WTC11 (cell line): Measurements from ENCODE around the gene TBC1D3I. TPM values are rescaled to one million over a fixed set of nuclear protein-coding genes. Genes with fewer than 3 reads are reported as not detected.
"Not testable (repeated sequence)": the region's sequence is repeated elsewhere in the genome, so short reads cannot be mapped to it uniquely, and the experiment has no call there.

Source experiments
- ATAC-seq: fragments of 200-7000 bp; cut with Tn5 transposase; 2 replicates; pipeline ENCODE4 v1.10.0; 2021; ENCODE audit warnings: mild to moderate bottlenecking, moderate library complexity
- CTCF ChIA-PET: fragments of 300-600 bp; sonication (Branson Sonifier 250); formaldehyde crosslinking; loops from one replicate; lab custom pipeline; 2021; ENCODE audit warnings: antibody characterized with exemption; lab: Charles Lee
- POLR2A ChIA-PET: fragments of 350-600 bp; sonication (Branson Sonifier 250); formaldehyde crosslinking; loops from one replicate; lab custom pipeline; 2021; ENCODE audit warnings: antibody characterized with exemption; lab: Charles Lee
- DNase-seq: peaks from one replicate; pipeline ENCODE4 v3.0.0; 2021; ENCODE audit warnings: low spot score
- H3K27ac Mint-ChIP-seq: 2 replicates; pipeline ENCODE4 v1.8.0; 2021; ENCODE audit warnings: mixed read lengths
- H3K27me3 Mint-ChIP-seq: 2 replicates; pipeline ENCODE4 v1.8.0; 2021; ENCODE audit warnings: low read depth, mild to moderate bottlenecking, moderate library complexity, mixed read lengths
- H3K36me3 Mint-ChIP-seq: 2 replicates; pipeline ENCODE4 v1.8.0; 2021; ENCODE audit warnings: mixed read lengths
- H3K4me1 Mint-ChIP-seq: 2 replicates; pipeline ENCODE4 v1.8.0; 2022; ENCODE audit warnings: mixed read lengths
- H3K4me3 Mint-ChIP-seq: 2 replicates; pipeline ENCODE4 v1.8.0; 2021; ENCODE audit warnings: mild to moderate bottlenecking, moderate library complexity, mixed read lengths
- H3K9me3 Mint-ChIP-seq: 2 replicates; pipeline ENCODE4 v1.8.0; 2021; ENCODE audit warnings: mixed read lengths
- EMX1 ChIP-seq: fragments of 250-450 bp; sonication (Bioruptor Pico); IDR thresholded peaks from 2 replicates; pipeline ENCODE4 v1.8.0; 2021; ENCODE audit warnings: mild to moderate bottlenecking
- GRHL2 ChIP-seq: fragments of 250-450 bp; sonication (Bioruptor Pico); IDR thresholded peaks from 2 replicates; pipeline ENCODE4 v1.8.0; 2022; ENCODE audit warnings: mild to moderate bottlenecking, moderate library complexity; ENCODE audit not compliant: insufficient replicate concordance, severe bottlenecking
- MYBL2 ChIP-seq: sonication (generic); formaldehyde crosslinking; IDR thresholded peaks from 2 replicates; pipeline ENCODE4 v1.8.1; 2023; ENCODE audit warnings: mild to moderate bottlenecking, moderate library complexity, missing genetic modification reagents
- NFATC4 ChIP-seq: fragments of 250-450 bp; sonication (Bioruptor Pico); IDR thresholded peaks from 2 replicates; pipeline ENCODE4 v1.9.0; 2021; ENCODE audit warnings: mild to moderate bottlenecking
- NFE2L1 ChIP-seq: sonication (generic); formaldehyde crosslinking; IDR thresholded peaks from 2 replicates; pipeline ENCODE4 v1.8.1; 2023; ENCODE audit warnings: missing genetic modification reagents
- NFYB ChIP-seq: sonication (generic); formaldehyde crosslinking; conservative IDR thresholded peaks from 2 replicates; pipeline ENCODE4 v1.8.0; 2022; ENCODE audit warnings: low read depth, missing genetic modification reagents
- NR1H2 ChIP-seq: sonication (generic); formaldehyde crosslinking; IDR thresholded peaks from 2 replicates; pipeline ENCODE4 v1.9.0; 2021; ENCODE audit warnings: mild to moderate bottlenecking, moderate library complexity, missing genetic modification reagents
- NR2C2 ChIP-seq: sonication (generic); formaldehyde crosslinking; IDR thresholded peaks from 2 replicates; pipeline ENCODE4 v1.8.0; 2022; ENCODE audit warnings: mild to moderate bottlenecking, missing genetic modification reagents
- OVOL2 ChIP-seq: fragments of 250-450 bp; sonication (Bioruptor Pico); IDR thresholded peaks from 2 replicates; pipeline ENCODE4 v1.9.0; 2021; ENCODE audit warnings: mild to moderate bottlenecking, borderline replicate concordance
- RORB ChIP-seq: fragments of 250-450 bp; sonication (Bioruptor Pico); IDR thresholded peaks from 2 replicates; pipeline ENCODE4 v1.9.0; 2021; ENCODE audit warnings: mild to moderate bottlenecking
- SMAD3 ChIP-seq: sonication (generic); formaldehyde crosslinking; IDR thresholded peaks from 2 replicates; pipeline ENCODE4 v1.8.0; 2022; ENCODE audit warnings: missing genetic modification reagents, mild to moderate bottlenecking, borderline replicate concordance
- SOX15 ChIP-seq: fragments of 250-450 bp; sonication (Bioruptor Pico); IDR thresholded peaks from 2 replicates; pipeline ENCODE4 v1.9.0; 2021; ENCODE audit warnings: mild to moderate bottlenecking
- TCF7 ChIP-seq: sonication (generic); formaldehyde crosslinking; IDR thresholded peaks from 2 replicates; pipeline ENCODE4 v1.8.0; 2022; ENCODE audit warnings: mild to moderate bottlenecking, low read depth, missing genetic modification reagents, moderate library complexity
- TEAD1 ChIP-seq: sonication (generic); formaldehyde crosslinking; IDR thresholded peaks from 2 replicates; pipeline ENCODE4 v1.8.0; 2022; ENCODE audit warnings: mild to moderate bottlenecking, missing genetic modification reagents
- ZNF219 ChIP-seq: sonication (generic); formaldehyde crosslinking; IDR thresholded peaks from 2 replicates; pipeline ENCODE4 v1.8.0; 2023; ENCODE audit warnings: missing genetic modification reagents, mild to moderate bottlenecking, borderline replicate concordance
- ZNF232 ChIP-seq: sonication (generic); formaldehyde crosslinking; IDR thresholded peaks from 2 replicates; pipeline ENCODE4 v1.8.0; 2022; ENCODE audit warnings: mild to moderate bottlenecking, missing genetic modification reagents
- ZNF396 ChIP-seq: fragments of 250-450 bp; sonication (Bioruptor Pico); IDR thresholded peaks from 2 replicates; pipeline ENCODE4 v1.8.0; 2021; ENCODE audit warnings: mild to moderate bottlenecking, moderate library complexity, borderline replicate concordance
- ZNF416 ChIP-seq: fragments of 250-450 bp; sonication (Bioruptor Pico); IDR thresholded peaks from 2 replicates; pipeline ENCODE4 v1.9.0; 2021; ENCODE audit warnings: mild to moderate bottlenecking, inconsistent platforms
- ZNF671 ChIP-seq: fragments of 250-450 bp; sonication (Bioruptor Pico); IDR thresholded peaks from 2 replicates; pipeline ENCODE4 v1.8.0; 2021; ENCODE audit warnings: mild to moderate bottlenecking
- total RNA-seq: library from RNA; stranded (reverse); gene quantifications from 3 replicates; pipeline ENCODE4 v1.2.3, GENCODE V29; 2021
- TF ChIP-seq, protein P1 (sequence below): sonication (generic); formaldehyde crosslinking; IDR thresholded peaks from 2 replicates; pipeline ENCODE4 v1.8.1; 2022; ENCODE audit warnings: missing genetic modification reagents, borderline replicate concordance
- TF ChIP-seq, protein P2 (sequence below): sonication (generic); formaldehyde crosslinking; IDR thresholded peaks from 2 replicates; pipeline ENCODE4 v1.8.1; 2022; ENCODE audit warnings: mild to moderate bottlenecking, missing genetic modification reagents, moderate library complexity, borderline replicate concordance
- TF ChIP-seq, protein P3 (sequence below): fragments of 250-450 bp; sonication (Bioruptor Pico); IDR thresholded peaks from 2 replicates; pipeline ENCODE4 v1.9.0; 2021; ENCODE audit warnings: mild to moderate bottlenecking
- TF ChIP-seq, protein P4 (sequence below): sonication (generic); formaldehyde crosslinking; IDR thresholded peaks from 2 replicates; pipeline ENCODE4 v1.8.1; 2023; ENCODE audit warnings: mild to moderate bottlenecking, missing genetic modification reagents
- TF ChIP-seq, protein P5 (sequence below): sonication (generic); formaldehyde crosslinking; conservative IDR thresholded peaks from 2 replicates; pipeline ENCODE4 v1.8.1; 2023; ENCODE audit warnings: mild to moderate bottlenecking, low read depth, missing genetic modification reagents, moderate library complexity

TBC1D3I gene
- total RNA-seq, 1 experiment from 2014 or later: 0.39 TPM

DNA sequence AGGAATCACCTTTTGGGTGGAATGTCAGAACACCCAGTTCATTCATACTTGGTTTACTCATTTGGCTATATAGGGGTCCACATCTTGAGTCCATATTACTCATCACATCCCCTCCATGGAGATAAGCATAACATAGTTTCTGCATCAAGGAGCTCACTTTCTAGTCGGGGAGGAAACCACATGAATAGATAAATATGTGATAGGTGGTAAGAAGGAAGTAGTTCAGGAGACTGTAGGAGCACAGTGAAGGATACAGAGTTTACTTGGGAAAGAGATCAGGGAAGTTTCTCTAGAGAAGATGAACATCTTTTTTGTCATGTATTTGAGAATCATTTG lies 57.9 kb downstream of the TBC1D3I start:
- H3K27me3 Mint-ChIP-seq, ATAC-seq, DNase-seq, POLR2A ChIA-PET, H3K4me3 Mint-ChIP-seq, H3K27ac Mint-ChIP-seq, H3K9me3 Mint-ChIP-seq, H3K4me1 Mint-ChIP-seq, H3K36me3 Mint-ChIP-seq: not testable (repeated sequence)
- CTCF ChIA-PET: interaction anchor here (0.7 kb wide), 1 partner anchor 24 kb away, joined by 3 read pairs; no protein-coding TSS in a partner anchor

DNA sequence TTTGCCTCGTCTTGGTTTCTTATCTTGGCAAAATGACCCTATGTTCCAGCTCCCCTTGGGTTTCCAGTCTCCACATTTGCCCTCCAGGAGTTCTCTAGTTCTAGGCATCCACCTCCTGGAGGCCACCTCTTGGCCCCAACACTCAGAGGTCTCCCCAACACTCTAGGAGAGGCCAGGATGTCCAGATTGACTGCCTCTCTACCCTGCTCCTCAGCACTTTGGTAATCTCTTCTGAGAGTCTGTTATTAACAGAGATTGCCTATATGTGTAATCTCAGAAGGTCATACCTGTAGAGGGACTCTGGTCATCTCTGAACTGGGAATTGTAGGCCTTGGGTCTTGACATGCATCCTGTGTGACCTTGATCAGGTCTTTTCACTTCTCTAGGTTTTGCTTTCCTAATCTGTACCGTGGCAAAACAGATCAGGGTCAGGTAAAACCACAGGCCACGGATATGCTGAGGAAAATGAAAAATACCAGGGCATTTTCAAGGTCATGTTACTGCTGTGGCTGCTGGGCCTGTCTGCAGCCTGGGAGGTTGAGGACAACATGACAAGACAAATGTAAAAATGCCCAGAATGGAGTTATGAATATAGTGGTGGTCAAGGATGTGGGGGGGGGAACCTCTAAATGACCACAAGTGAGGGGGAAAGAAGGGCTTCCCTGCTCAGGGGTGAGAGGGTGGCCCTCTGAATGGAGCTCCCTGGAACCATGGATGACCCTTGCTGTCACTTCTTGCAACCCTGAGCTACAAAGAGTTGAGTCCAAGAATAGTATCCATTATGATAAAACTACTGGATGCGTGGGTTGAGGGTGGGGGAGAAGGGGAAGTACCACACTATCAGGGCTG lies 58.5 kb downstream of the TBC1D3I start:
- ChIA-PET CTCF (interaction anchor here (0.7 kb wide), 1 partner anchor 23 kb away, joined by 3 read pairs; no protein-coding TSS in a partner anchor), POLR2A (no interaction called here)
- Mint-ChIP-seq H3K9me3 (no peaks in the 10 kb centered on the region), H3K27ac (no peak overlapping the region), H3K4me3 (no peak overlapping the region), H3K36me3 (no peaks in the 10 kb centered on the region), H3K4me1 (peaks cover 8% of the 10 kb centered on the region), H3K27me3 (no peaks in the 10 kb centered on the region)
- DNase-seq (no peak), ATAC-seq (no peak)
- TF ChIP-seq, protein P1, sequence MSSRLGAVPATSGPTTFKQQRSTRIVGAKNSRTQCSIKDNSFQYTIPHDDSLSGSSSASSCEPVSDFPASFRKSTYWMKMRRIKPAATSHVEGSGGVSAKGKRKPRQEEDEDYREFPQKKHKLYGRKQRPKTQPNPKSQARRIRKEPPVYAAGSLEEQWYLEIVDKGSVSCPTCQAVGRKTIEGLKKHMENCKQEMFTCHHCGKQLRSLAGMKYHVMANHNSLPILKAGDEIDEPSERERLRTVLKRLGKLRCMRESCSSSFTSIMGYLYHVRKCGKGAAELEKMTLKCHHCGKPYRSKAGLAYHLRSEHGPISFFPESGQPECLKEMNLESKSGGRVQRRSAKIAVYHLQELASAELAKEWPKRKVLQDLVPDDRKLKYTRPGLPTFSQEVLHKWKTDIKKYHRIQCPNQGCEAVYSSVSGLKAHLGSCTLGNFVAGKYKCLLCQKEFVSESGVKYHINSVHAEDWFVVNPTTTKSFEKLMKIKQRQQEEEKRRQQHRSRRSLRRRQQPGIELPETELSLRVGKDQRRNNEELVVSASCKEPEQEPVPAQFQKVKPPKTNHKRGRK (CRISPR knock-in tag): no peak
- TF ChIP-seq ZNF232 (CRISPR knock-in tag) (no peak), GRHL2 (no peak), ZNF219 (CRISPR knock-in tag) (no peak), OVOL2 (CRISPR knock-in tag) (no peak), ZNF671 (CRISPR knock-in tag) (no peak), TEAD1 (CRISPR knock-in tag) (no peak), TCF7 (CRISPR knock-in tag) (no peak), NFE2L1 (no peak)
- TF ChIP-seq, protein P2, sequence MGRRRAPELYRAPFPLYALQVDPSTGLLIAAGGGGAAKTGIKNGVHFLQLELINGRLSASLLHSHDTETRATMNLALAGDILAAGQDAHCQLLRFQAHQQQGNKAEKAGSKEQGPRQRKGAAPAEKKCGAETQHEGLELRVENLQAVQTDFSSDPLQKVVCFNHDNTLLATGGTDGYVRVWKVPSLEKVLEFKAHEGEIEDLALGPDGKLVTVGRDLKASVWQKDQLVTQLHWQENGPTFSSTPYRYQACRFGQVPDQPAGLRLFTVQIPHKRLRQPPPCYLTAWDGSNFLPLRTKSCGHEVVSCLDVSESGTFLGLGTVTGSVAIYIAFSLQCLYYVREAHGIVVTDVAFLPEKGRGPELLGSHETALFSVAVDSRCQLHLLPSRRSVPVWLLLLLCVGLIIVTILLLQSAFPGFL (CRISPR knock-in tag): no peak
- TF ChIP-seq, protein P3, sequence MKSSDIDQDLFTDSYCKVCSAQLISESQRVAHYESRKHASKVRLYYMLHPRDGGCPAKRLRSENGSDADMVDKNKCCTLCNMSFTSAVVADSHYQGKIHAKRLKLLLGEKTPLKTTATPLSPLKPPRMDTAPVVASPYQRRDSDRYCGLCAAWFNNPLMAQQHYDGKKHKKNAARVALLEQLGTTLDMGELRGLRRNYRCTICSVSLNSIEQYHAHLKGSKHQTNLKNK (CRISPR knock-in tag): no peak
- TF ChIP-seq, protein P4, sequence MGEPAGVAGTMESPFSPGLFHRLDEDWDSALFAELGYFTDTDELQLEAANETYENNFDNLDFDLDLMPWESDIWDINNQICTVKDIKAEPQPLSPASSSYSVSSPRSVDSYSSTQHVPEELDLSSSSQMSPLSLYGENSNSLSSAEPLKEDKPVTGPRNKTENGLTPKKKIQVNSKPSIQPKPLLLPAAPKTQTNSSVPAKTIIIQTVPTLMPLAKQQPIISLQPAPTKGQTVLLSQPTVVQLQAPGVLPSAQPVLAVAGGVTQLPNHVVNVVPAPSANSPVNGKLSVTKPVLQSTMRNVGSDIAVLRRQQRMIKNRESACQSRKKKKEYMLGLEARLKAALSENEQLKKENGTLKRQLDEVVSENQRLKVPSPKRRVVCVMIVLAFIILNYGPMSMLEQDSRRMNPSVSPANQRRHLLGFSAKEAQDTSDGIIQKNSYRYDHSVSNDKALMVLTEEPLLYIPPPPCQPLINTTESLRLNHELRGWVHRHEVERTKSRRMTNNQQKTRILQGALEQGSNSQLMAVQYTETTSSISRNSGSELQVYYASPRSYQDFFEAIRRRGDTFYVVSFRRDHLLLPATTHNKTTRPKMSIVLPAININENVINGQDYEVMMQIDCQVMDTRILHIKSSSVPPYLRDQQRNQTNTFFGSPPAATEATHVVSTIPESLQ (CRISPR knock-in tag): no peak

DNA sequence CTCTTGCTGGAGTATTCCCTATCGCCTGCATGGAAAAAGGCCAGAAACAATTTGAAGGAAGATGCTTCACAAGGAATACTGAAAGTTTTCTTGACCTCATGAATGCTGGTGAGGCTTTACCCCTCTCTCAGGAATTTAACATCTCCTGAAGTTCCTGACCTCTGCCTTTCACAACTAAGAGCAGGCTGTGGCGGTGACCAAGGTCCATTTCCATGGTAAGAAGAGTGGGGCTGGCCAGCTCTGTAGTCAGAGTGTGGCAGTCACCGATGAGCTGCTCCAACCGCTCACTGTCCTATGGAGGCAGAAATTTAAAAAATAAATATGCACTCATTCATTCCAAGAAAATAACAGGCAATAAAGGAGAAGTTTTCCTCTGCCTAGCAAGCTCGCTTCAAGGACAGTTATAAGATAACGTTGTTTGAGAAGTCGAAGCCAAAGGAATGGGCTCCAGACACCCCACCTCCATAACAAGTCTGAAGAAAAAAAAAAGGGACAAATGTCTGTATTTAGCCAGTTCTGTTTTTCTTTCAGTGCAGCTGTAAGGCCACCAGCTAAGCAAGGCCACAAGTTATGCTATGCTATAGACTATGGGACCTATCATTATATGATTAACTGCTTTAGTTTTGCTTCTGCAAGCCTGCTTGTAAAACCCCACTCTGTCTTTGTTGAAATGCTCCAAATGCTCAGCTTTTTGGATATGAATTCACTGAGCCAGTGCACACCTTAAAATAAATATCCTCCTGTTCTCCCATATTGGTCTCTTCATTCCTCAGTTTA lies 59.5 kb downstream of the TBC1D3I start:
- no peak overlapping the region for H3K4me3 Mint-ChIP-seq
- no peaks in the 10 kb centered on the region for H3K9me3 Mint-ChIP-seq
- no peak for ATAC-seq
- POLR2A ChIA-PET: no interaction called here
- H3K27ac Mint-ChIP-seq: no peak overlapping the region
- peaks cover 8% of the 10 kb centered on the region for H3K4me1 Mint-ChIP-seq
- CTCF ChIA-PET: interaction anchor here (0.9 to 1.4 kb wide), 3 partner anchors 9 to 278 kb away, joined by 3 to 5 read pairs (median 4); no protein-coding TSS in a partner anchor
- no peaks in the 10 kb centered on the region for H3K36me3 Mint-ChIP-seq
- DNase-seq: no peak
- no peaks in the 10 kb centered on the region for H3K27me3 Mint-ChIP-seq
- TF ChIP-seq NR1H2 (CRISPR knock-in tag) (no peak), GRHL2 (no peak), NFYB (CRISPR knock-in tag) (no peak), SMAD3 (CRISPR knock-in tag) (no peak), MYBL2 (no peak), NR2C2 (CRISPR knock-in tag) (no peak), EMX1 (no peak), RORB (CRISPR knock-in tag) (no peak), ZNF416 (CRISPR knock-in tag) (no peak), NFATC4 (CRISPR knock-in tag) (no peak), SOX15 (CRISPR knock-in tag) (no peak), ZNF396 (CRISPR knock-in tag) (no peak), OVOL2 (CRISPR knock-in tag) (no peak)
- TF ChIP-seq, protein P5, sequence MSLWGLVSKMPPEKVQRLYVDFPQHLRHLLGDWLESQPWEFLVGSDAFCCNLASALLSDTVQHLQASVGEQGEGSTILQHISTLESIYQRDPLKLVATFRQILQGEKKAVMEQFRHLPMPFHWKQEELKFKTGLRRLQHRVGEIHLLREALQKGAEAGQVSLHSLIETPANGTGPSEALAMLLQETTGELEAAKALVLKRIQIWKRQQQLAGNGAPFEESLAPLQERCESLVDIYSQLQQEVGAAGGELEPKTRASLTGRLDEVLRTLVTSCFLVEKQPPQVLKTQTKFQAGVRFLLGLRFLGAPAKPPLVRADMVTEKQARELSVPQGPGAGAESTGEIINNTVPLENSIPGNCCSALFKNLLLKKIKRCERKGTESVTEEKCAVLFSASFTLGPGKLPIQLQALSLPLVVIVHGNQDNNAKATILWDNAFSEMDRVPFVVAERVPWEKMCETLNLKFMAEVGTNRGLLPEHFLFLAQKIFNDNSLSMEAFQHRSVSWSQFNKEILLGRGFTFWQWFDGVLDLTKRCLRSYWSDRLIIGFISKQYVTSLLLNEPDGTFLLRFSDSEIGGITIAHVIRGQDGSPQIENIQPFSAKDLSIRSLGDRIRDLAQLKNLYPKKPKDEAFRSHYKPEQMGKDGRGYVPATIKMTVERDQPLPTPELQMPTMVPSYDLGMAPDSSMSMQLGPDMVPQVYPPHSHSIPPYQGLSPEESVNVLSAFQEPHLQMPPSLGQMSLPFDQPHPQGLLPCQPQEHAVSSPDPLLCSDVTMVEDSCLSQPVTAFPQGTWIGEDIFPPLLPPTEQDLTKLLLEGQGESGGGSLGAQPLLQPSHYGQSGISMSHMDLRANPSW (CRISPR knock-in tag): no peak
